GM12892 (cell line): ENCODE results near the gene ARHGAP26.
A peak's percentile ranks its signal among the peaks of the same experiment; 100 is the strongest.

ENCODE experiments used
- DNase-seq: peaks from one replicate; pipeline ENCODE4 v3.0.0; 2011; ENCODE audit not compliant: insufficient read length
- FAIRE-seq: peaks from 2 replicates; lab custom pipeline; 2011; peaks lifted over from hg19 to GRCh38; lab: Jason Lieb, UNC
- POLR2A ChIP-seq: IDR thresholded peaks from 2 replicates; pipeline ENCODE4 v1.6.1; 2011; ENCODE audit warnings: low read depth, low read length, control low read depth
- POLR2AphosphoS5 ChIP-seq: IDR thresholded peaks from 2 replicates; pipeline ENCODE4 v1.6.1; 2011; ENCODE audit warnings: low read depth, low read length, control low read depth
- TAF1 ChIP-seq: IDR thresholded peaks from 2 replicates; pipeline ENCODE4 v1.6.1; 2011; ENCODE audit warnings: low read depth, mild to moderate bottlenecking, control low read depth, low read length, borderline replicate concordance

The ARHGAP26 gene

DNA sequence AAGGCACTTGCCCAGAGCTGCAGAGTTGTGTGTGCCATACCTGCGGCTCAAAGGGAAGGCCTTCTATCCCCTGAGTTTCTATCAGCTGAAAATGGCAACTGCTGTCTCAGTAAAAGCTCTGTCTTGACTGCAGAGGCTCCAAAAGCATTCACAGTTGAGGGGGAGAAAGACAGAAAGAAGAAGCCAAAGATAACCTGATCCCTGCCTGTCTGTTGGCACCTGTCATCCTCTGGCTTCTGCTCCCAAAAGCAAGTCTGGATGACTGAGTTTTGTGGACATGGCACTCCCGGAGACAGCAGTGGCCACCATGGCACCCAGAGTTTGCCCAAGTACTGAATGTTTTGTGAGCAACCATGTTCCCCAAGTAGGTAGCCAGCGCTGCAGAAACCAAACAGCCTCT is 456.7 kb downstream of the ARHGAP26 start:
- DNase-seq (no peak), FAIRE-seq (no peak)
- TF ChIP-seq POLR2AphosphoS5 (no peak), TAF1 (no peak), POLR2A (no peak)

DNA sequence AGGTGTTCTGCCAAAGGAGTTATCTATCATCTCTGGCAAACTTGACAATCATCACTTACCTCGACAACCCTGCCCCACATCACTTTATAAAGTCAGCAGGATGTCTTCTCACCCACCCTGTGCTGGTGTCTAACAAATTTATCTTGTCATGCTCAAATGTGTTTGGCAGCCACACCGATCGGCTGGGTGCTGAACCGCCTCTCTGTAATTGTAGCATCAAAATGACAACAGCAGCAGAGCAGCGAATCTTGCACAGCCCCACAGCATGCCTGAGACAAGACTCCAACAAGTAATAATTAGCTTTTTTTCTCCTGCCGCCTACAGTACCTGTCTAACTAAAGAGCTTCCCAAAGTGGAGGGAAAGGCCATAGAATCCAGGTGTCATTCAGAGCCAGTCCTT is 457.1 kb downstream of the ARHGAP26 start:
- FAIRE-seq (no peak), DNase-seq (no peak)
- TF ChIP-seq TAF1 (no peak), POLR2A (no peak), POLR2AphosphoS5 (no peak)

DNA sequence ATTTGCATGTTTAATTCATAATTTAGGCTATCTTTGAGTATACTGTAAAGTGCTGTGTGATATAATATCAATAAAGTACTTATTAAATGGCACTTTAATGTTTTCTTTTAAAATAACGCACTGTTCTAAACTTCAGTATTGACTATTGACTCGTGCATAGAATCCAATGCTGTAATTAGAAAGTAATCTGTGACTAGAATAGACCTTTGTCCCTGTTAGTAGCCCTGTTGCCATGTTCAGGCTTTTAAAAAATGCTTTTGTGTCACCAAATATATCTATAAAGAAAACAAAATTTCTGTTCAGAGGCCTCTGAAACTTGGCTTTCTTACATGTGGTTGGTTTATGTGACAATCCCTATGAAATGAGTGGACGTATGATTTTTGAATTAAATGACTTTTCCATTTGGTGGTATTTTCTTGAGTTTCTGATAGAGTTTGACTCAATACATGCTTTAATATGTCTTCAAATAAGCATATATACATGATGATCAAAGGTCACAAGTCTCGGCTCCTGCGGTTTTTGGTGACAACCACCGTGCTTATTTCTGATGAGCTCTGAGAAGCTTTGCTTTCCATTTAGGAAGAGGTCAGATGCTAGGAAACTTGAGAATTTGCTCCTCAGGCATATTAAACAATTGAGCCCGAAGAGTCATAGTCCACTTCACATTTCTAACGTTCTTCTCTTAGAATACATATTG is 458.6 kb downstream of the ARHGAP26 start:
- TF ChIP-seq POLR2A (no peak), POLR2AphosphoS5 (no peak), TAF1 (no peak)
- FAIRE-seq: no peak
- DNase-seq: no peak

DNA sequence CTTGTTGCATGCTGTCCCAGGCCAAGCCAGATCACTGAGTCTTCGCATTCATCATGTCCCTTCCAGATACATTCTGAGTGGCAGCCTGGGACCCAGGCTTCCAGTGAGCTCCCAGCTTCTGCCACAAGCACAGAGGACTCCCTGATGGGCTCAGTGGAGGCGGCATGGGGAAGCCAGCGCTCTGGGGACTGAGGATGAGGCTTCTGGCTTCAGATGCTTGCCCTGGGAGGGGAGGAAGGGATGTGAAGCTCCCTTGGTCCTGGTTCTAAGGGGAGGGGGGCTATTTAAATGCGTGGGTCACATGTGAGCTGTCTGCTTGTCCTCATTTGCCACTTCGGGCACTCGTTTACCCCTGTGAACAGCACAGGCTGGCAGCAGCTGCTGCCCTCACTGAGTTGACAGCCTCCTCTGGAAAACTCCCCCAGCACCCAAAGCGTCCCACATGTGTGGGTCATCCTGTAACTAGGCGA is 459.3 kb downstream of the ARHGAP26 start:
- FAIRE-seq (no peak), DNase-seq (no peak)
- no peak for TF ChIP-seq TAF1
- TF ChIP-seq POLR2AphosphoS5: peak; percentile 44; the same call in 1 of the 2 replicates

DNA sequence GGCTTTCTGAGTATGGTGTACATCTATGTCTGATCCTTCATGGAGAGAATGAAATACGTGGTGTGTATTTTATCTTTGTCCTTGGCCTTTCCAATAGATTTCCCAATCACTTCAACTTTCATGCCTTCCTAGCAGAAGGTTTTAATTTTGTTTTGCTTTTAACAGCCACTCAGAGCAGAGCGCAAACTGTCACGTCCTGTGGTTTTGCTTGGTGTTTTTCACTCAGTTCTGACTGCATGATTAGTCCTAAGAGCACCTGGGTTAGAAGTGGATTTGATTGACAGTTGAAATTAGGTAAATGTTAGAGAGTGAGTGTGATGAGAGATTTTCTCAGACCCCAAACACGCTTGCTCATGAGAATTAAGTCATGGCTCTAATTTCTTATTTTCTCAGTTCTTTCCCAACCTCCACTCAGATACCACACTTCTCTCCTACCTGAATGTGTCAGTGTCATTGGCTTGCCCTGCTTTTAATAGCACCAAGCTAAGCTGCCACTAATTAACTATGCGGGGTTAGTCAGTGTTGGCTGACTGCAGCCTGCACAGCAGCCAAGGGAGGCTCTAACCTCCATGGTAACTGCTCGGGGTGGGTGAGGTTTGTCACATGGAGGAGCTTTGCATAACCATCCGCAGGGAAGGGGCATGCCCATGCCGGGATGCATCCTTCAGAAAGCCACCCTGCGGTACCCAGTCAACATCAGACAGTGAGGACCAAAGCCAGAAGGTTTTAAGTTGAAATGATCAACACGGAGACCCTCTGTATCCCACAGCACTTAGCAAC is 459.9 kb downstream of the ARHGAP26 start:
- DNase-seq (no peak), FAIRE-seq (peak; percentile 99)
- TF ChIP-seq TAF1 (no peak), POLR2A (no peak; the same call in 1 of the 2 replicates), POLR2AphosphoS5 (no peak; the same call in none of the 2 replicates)

GRCh38 chr5:143230676-143230996 is 460.5 kb downstream of the ARHGAP26 start:
- DNase-seq: no peak
- FAIRE-seq: no peak
- TF ChIP-seq TAF1 (no peak), POLR2A (no peak; the same call in 1 of the 2 replicates), POLR2AphosphoS5 (no peak)

DNA sequence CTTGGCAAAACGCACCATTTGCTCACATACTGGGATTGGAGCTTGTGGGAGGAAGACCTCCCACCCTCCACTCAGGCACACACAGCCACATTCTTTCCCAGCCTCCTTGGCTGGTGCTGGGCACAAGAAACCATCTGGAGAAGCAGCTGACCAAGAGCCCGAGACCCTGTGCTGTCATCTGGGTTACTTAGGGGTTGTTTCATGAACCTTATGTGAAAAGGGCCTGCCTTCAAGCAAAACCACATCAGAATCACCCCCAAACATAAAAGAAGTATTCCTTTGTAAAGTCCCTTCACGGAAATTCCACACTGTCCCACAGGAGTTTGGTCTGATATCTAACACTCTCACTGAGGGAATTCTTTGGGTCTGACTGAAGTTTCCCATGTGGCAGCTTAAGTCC is 461.2 kb downstream of the ARHGAP26 start:
- no peak for FAIRE-seq
- DNase-seq: no peak
- TF ChIP-seq TAF1: no peak
- TF ChIP-seq POLR2A: no peak
- TF ChIP-seq POLR2AphosphoS5: no peak

- FAIRE-seq: no peak
- no peak for TF ChIP-seq TAF1
- no peak for TF ChIP-seq POLR2AphosphoS5
- TF ChIP-seq POLR2A: no peak
Observed at GRCh38 chr5:143231973-143232812, 462.0 kb downstream of the ARHGAP26 start.

DNA sequence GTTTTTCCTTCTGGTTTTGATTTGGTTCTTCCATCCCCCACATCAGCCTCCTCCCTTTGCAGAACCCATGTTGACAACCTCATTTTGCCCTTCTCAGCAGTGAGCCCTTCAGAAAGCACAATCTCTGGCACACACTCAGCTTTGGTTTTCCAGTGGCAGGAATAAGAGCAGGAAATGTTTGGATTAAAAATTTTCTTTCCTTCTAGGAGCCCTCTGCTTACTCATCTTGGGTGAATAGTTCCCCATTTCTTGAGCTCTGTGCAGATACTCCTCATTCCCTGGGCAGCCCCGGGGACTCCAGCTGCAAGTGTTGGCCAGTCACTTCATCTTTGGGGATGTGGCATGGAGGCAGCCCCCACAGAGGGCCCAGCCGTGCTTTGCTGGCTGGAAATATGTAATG is 462.9 kb downstream of the ARHGAP26 start:
- DNase-seq: no peak
- TF ChIP-seq POLR2AphosphoS5: no peak
- TF ChIP-seq POLR2A: no peak
- TF ChIP-seq TAF1: no peak
- FAIRE-seq: no peak

More at GRCh38 chr5:143231973-143232812, 462.0 kb downstream of the ARHGAP26 start:
- no peak for DNase-seq

- DNase-seq (no peak), FAIRE-seq (no peak)
- TF ChIP-seq TAF1 (no peak), POLR2AphosphoS5 (no peak), POLR2A (no peak)
Observed at GRCh38 chr5:143234162-143234842, 464.1 kb downstream of the ARHGAP26 start.

- no peak for FAIRE-seq
- TF ChIP-seq POLR2AphosphoS5: no peak
Observed at GRCh38 chr5:143235423-143235822, 465.2 kb downstream of the ARHGAP26 start.

More at GRCh38 chr5:143235423-143235822, 465.2 kb downstream of the ARHGAP26 start:
- DNase-seq: no peak
